ENCODE data around the gene PSMG3. TPM values are rescaled to one million over a fixed set of nuclear protein-coding genes. Genes with fewer than 3 reads are reported as not detected.

Gene PSMG3
- total RNA-seq, 2 donors from 2014 or later, result 50.0 to 51.6 TPM

- 88% methylated on average over 39 of the region's 41 CpGs for WGBS
- TF ChIP-seq POLR2A (IDR thresholded peaks at IDR 0.05) (no peak), CTCF (IDR thresholded peaks at IDR 0.05) (no peak), POLR2AphosphoS5 (IDR thresholded peaks at IDR 0.05) (no peak)
- DNase-seq (ENCODE audit: low spot score), result no peak
- intact Hi-C loops (cut with DNase I), result no loop called here
- Histone ChIP-seq H3K9me3 (no peaks in the 10 kb centered on the region), H3K36me3 (no peaks in the 10 kb centered on the region), H3K4me1 (replicated peaks) (no peaks in the 10 kb centered on the region), H3K27ac (no peak overlapping the region), H3K27me3 (replicated peaks; ENCODE audit: insufficient read depth) (no peaks in the 10 kb centered on the region), H3K4me3 (no peak overlapping the region)
Measured at GRCh38 chr7:1546909-1547776, 22.7 kb downstream of the PSMG3 start.

GRCh38 chr7:1546274-1546908, 23.4 kb downstream of the PSMG3 start:
- DNase-seq (ENCODE audit: low spot score), result no peak
- Histone ChIP-seq H3K4me3 (no peak overlapping the region), H3K27me3 (replicated peaks; ENCODE audit: insufficient read depth) (no peaks in the 10 kb centered on the region), H3K4me1 (replicated peaks) (no peaks in the 10 kb centered on the region), H3K27ac (no peak overlapping the region), H3K36me3 (peaks cover 0 to 5% of the 10 kb centered on the region in 2 donors), H3K9me3 (no peaks in the 10 kb centered on the region)
- 74% methylated on average over 28 of the region's 28 CpGs for WGBS
- TF ChIP-seq POLR2AphosphoS5 (IDR thresholded peaks at IDR 0.05), result no peak
- intact Hi-C loops (cut with DNase I), result no loop called here

- no peak overlapping the region for H3K27ac ChIP-seq
- intact Hi-C loops (cut with DNase I), result no loop called here
- no peak for DNase-seq (ENCODE audit: low spot score)
- no peak overlapping the region for H3K4me3 ChIP-seq
- peaks cover 0 to 13% of the 10 kb centered on the region in 2 donors for H3K36me3 ChIP-seq
- no peaks in the 10 kb centered on the region for H3K9me3 ChIP-seq
- WGBS, result 81% methylated on average over 35 of the region's 40 CpGs
- TF ChIP-seq POLR2A (IDR thresholded peaks at IDR 0.05) (no peak), POLR2AphosphoS5 (IDR thresholded peaks at IDR 0.05) (no peak), CTCF (IDR thresholded peaks at IDR 0.05) (no peak)
- no peaks in the 10 kb centered on the region for H3K27me3 ChIP-seq (replicated peaks; ENCODE audit: insufficient read depth)
- no peaks in the 10 kb centered on the region for H3K4me1 ChIP-seq (replicated peaks)
Measured at GRCh38 chr7:1545417-1546246, 24.2 kb downstream of the PSMG3 start.

GRCh38 chr7:1544896-1545416, 24.9 kb downstream of the PSMG3 start:
- Histone ChIP-seq H3K27me3 (replicated peaks; ENCODE audit: insufficient read depth) (no peaks in the 10 kb centered on the region), H3K4me3 (no peak overlapping the region), H3K4me1 (replicated peaks) (no peaks in the 10 kb centered on the region), H3K36me3 (peaks cover 4 to 19% of the 10 kb centered on the region in 2 donors), H3K9me3 (no peaks in the 10 kb centered on the region), H3K27ac (no peak overlapping the region)
- TF ChIP-seq POLR2AphosphoS5 (IDR thresholded peaks at IDR 0.05) (no peak), CTCF (IDR thresholded peaks at IDR 0.05) (no peak), POLR2A (IDR thresholded peaks at IDR 0.05) (no peak)
- WGBS, result 91% methylated on average over 16 of the region's 16 CpGs
- no peak for DNase-seq (ENCODE audit: low spot score)
- intact Hi-C loops (cut with DNase I), result no loop called here

All from prostate gland (tissue), 2 donors.